Left ventricle myocardium inferior (tissue), 1 donor: ENCODE results near the gene MYBBP1A. TPM values are rescaled to one million over a fixed set of nuclear protein-coding genes. Genes with fewer than 3 reads are reported as not detected.

Experiments used
- DNase-seq: peaks from one replicate; pipeline ENCODE4 v3.0.0-alpha.2; 2020
- H3K27ac ChIP-seq: fragments of 200-600 bp; replicated peaks from 2 replicates; pipeline ENCODE4 v1.8.0; 2021
- H3K27me3 ChIP-seq: fragments of 200-600 bp; 2 replicates; pipeline ENCODE4 v1.8.0; 2021; ENCODE audit warnings: low read depth
- H3K36me3 ChIP-seq: fragments of 200-600 bp; 2 replicates; pipeline ENCODE4 v1.8.0; 2021
- H3K4me1 ChIP-seq: fragments of 200-600 bp; 2 replicates; pipeline ENCODE4 v1.8.0; 2021
- H3K4me3 ChIP-seq: fragments of 200-600 bp; 2 replicates; pipeline ENCODE4 v1.8.0; 2021; ENCODE audit warnings: mild to moderate bottlenecking, moderate library complexity
- H3K9me3 ChIP-seq: fragments of 200-600 bp; replicated peaks from 2 replicates; pipeline ENCODE4 v1.8.0; 2021
- intact Hi-C: fragments of 100-400 bp; cut with micrococcal nuclease; formaldehyde crosslinking; loops from one replicate; pipeline ENCODE4 v1.11.0; 2022
- total RNA-seq: library from RNA; stranded (reverse); fragmentation: NEBNext Ultra II Directional; extraction: Animal tissue kit (Norgen Biotek cat#: 25700); gene quantifications from one replicate; pipeline ENCODE4 v1.2.1, GENCODE V29; 2021
- TF ChIP-seq, protein P1 (sequence below): fragments of 200-600 bp; IDR thresholded peaks from 2 replicates; pipeline ENCODE4 v1.8.0; 2021; ENCODE audit warnings: antibody characterized with exemption, mild to moderate bottlenecking, borderline replicate concordance
- donor health status: DM: no; HTN: yes; CAD: no; lungs with severe emphysema.

MYBBP1A gene
- total RNA-seq, 1 donor from 2014 or later: 21.3 TPM

DNA sequence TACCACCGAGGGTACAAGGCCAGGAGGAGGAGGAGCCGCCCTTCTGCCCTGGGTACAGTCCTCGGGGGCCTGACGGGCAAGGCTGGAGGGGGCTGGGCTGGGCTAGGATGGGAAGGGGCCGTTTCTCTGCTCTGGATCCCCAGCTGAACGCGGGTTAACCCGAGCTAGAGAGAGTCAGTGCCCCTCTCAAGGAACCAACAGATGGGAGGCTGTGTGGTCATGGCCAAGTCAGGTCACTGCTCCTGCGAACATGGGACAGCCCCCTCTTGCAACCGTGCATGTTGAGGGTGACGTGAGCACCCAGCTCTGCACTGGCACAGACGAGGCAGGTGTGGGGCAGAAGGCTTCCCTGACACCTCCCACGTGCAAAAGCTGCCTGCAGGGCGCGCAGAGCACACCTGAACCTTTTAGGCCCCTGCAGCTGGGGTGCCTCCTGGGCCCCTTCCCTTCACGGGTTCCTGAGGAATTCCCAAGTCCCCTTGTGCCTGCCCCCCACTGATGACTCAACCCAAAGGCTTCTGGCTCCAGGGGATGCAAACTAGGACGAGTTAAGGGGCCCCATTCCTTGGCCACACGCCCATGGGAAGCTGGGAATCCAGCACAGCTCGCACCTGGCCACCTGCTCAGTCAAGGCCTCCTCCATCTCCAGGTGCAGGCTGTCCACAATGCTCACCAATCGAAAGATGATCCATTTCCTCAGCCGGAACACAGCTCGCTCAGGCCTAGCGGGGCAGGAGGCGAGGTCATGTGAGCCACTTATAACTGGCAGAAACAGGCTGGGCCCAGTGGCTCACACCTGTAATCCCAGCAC, 6.3 kb downstream of the MYBBP1A start:
- no peaks in the 10 kb centered on the region for H3K9me3 ChIP-seq
- intact Hi-C loops: no loop called here
- no peak overlapping the region for H3K4me3 ChIP-seq
- H3K36me3 ChIP-seq: peaks cover 95% of the 10 kb centered on the region
- DNase-seq: no peak
- TF ChIP-seq, protein P1, sequence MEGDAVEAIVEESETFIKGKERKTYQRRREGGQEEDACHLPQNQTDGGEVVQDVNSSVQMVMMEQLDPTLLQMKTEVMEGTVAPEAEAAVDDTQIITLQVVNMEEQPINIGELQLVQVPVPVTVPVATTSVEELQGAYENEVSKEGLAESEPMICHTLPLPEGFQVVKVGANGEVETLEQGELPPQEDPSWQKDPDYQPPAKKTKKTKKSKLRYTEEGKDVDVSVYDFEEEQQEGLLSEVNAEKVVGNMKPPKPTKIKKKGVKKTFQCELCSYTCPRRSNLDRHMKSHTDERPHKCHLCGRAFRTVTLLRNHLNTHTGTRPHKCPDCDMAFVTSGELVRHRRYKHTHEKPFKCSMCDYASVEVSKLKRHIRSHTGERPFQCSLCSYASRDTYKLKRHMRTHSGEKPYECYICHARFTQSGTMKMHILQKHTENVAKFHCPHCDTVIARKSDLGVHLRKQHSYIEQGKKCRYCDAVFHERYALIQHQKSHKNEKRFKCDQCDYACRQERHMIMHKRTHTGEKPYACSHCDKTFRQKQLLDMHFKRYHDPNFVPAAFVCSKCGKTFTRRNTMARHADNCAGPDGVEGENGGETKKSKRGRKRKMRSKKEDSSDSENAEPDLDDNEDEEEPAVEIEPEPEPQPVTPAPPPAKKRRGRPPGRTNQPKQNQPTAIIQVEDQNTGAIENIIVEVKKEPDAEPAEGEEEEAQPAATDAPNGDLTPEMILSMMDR: no peak
- peaks cover 2% of the 10 kb centered on the region for H3K4me1 ChIP-seq
- H3K27me3 ChIP-seq: no peaks in the 10 kb centered on the region
- no peak overlapping the region for H3K27ac ChIP-seq

DNA sequence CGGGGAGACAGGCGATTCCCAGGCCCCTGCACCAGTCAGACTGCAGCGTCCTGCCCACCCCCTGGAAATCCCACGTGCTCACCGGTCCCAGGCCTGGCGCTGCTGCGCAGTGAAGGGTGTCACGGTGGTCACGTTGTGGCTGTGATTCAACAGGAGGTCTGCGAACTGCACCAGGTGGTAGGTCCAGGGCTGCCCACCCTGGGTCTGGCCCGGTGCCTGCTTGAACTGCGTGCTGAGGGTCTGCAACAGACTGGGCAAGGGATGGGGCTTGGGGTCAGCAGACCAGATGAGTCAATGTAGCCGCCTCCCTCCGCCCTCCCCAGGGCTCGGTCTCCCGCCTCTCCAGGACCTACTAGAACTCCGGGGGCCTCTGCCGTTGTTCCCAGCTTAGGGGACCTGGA, 7.1 kb downstream of the MYBBP1A start:
- H3K36me3 ChIP-seq: peaks cover 95% of the 10 kb centered on the region
- no peaks in the 10 kb centered on the region for H3K9me3 ChIP-seq
- H3K4me3 ChIP-seq: no peak overlapping the region
- TF ChIP-seq, protein P1: no peak
- H3K27me3 ChIP-seq: no peaks in the 10 kb centered on the region
- H3K27ac ChIP-seq: no peak overlapping the region
- DNase-seq: no peak
- intact Hi-C loops: no loop called here
- no peaks in the 10 kb centered on the region for H3K4me1 ChIP-seq

DNA sequence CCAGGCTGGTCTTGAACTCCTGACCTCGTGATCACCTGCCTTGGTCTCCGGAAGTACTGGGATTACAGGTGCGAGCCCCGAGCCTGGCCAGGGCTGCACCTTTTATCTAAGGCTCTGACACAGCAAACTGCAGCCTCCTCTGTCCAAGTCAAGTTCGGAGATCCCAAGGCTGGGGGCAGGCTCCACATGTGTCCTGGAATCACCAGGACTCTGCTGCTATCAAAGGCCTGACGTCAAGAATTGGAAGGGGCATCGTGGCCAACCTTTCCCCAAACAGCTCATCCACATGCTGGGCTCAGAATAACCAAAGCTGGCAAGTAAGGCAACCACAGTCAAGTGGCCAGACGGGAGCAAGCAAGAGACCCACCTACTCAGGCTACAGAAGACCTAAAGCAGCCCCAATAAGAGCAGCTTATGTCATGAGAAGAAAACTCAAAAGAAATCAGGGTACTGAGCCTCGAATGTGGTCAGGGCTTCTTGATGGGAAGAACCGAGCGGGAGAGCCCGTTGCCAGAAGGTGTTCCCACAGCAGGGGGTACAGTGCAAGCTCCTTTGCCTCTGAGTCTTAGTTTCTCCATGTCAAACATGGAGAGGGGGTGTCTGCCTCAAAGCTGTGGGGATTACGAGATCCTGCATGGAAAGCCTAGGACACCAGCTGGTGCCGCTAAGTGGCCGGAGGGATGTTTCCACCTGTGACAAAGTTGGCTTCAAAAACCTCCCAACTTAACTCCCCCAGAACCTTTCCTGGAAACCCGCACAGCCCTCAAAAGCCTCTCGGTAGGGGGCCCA, 7.9 kb downstream of the MYBBP1A start:
- Histone ChIP-seq H3K27me3 (no peaks in the 10 kb centered on the region), H3K36me3 (peaks cover 95% of the 10 kb centered on the region), H3K4me3 (no peak overlapping the region), H3K9me3 (no peaks in the 10 kb centered on the region), H3K4me1 (no peaks in the 10 kb centered on the region), H3K27ac (no peak overlapping the region)
- DNase-seq: no peak
- TF ChIP-seq, protein P1: no peak
- intact Hi-C loops: no loop called here

DNA sequence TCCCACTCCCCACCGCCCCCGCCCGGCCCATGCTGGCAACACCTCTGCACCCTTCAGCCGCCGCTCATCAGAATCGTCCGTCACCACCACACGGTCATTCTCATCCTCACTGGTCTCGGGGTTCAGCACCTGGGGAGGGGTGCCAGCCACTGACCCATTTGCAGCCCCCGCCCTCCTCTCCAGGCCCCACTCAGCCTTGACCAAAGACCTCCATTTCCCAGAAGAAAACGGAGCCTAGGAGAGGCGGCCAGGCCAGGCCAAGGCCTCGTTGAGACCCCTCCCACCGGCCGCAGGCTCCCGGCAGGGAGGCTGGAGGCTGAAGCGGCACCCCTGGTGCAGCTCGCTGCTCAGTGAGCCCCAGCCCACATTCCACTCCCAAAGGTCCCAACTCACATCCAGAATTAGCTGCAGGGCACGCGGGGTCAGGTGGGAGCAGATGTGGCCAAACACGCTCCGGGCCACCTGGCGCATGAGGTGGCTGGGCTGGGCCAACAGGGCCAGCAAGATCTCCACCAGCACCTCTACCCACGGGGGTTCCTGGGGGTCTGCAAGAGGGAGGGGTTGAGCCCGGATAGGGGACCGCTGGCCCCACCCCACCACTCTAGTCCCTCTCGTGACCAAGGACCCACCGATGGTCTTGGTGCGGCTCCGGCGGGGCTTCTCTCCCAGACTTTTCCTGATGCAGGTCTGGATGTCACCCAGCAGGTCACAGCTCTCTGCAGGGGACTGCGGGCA, 9.8 kb downstream of the MYBBP1A start:
- H3K36me3 ChIP-seq: peaks cover 87% of the 10 kb centered on the region
- intact Hi-C loops: no loop called here
- no peak for DNase-seq
- TF ChIP-seq, protein P1: no peak
- no peaks in the 10 kb centered on the region for H3K27me3 ChIP-seq
- no peak overlapping the region for H3K27ac ChIP-seq
- peaks cover 19% of the 10 kb centered on the region for H3K4me1 ChIP-seq
- H3K9me3 ChIP-seq: no peaks in the 10 kb centered on the region
- H3K4me3 ChIP-seq: no peak overlapping the region

DNA sequence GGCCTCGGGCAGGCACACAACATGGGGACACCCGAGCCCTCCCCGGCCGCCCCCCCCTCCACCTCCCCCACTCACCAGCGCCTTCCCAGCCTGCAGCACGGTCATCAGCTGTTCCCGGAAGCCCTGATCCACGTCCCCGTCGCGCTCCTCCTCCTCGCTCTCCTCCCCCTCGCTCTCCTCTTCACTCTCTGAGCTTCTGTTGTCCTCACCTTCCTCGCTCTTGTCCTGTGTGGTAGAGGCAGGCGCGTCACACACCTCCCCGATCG, 10.3 kb downstream of the MYBBP1A start:
- TF ChIP-seq, protein P1: no peak
- no peak for DNase-seq
- intact Hi-C loops: no loop called here
- H3K36me3 ChIP-seq: peaks cover 85% of the 10 kb centered on the region
- no peaks in the 10 kb centered on the region for H3K27me3 ChIP-seq
- no peak overlapping the region for H3K4me3 ChIP-seq
- H3K4me1 ChIP-seq: peaks cover 24% of the 10 kb centered on the region
- no peaks in the 10 kb centered on the region for H3K9me3 ChIP-seq
- H3K27ac ChIP-seq: no peak overlapping the region
